Esophagus squamous epithelium (tissue), 5 donors: ENCODE data around the gene IGFL4. TPM values are rescaled to one million over a fixed set of nuclear protein-coding genes. Genes with fewer than 3 reads are reported as not detected.

Experiments used
- DNase-seq: peaks from one replicate; lab custom pipeline; 2025; lab: John Stamatoyannopoulos, UW
- H3K27ac ChIP-seq, 4 donors: fragments of 200-600 bp; sonication (generic); one replicate each; pipeline ENCODE4 v1.5.1; 2016 to 2019; ENCODE audit warnings: mild to moderate bottlenecking in 1 of 4
- H3K27me3 ChIP-seq, 4 donors: fragments of 200-600 bp; sonication (generic); 1 replicate in 3 of 4; 2 replicates in 1 of 4; pipeline versions ENCODE4 v1.5.1 to v1.6.0; 2017 to 2021; ENCODE audit warnings: antibody characterized with exemption in 1 of 4
- H3K36me3 ChIP-seq, 3 donors: fragments of 200-600 bp; sonication (generic); one replicate each; pipeline ENCODE4 v1.5.1; 2016 to 2019
- H3K4me1 ChIP-seq, 3 donors: fragments of 200-600 bp; sonication (generic); one replicate each; pipeline ENCODE4 v1.5.1; 2017 to 2019
- H3K4me3 ChIP-seq, 4 donors: fragments of 200-600 bp; sonication (generic); 1 replicate in 3 of 4; 2 replicates in 1 of 4; pipeline ENCODE4 v1.5.1; 2016 to 2019; ENCODE audit warnings: mild to moderate bottlenecking in 2 of 4, moderate library complexity in 1 of 4
- H3K9me3 ChIP-seq, 3 donors: fragments of 200-600 bp; sonication (generic); one replicate each; pipeline ENCODE4 v1.5.1; 2016 to 2019
- CTCF ChIP-seq, 6 experiments: fragments of 450-650 bp in 4 of 6; fragments of 200-600 bp in 2 of 6; sonication (generic) in 2 of 6; IDR thresholded peaks; one replicate each; pipeline ENCODE4 v1.5.1; 2016 to 2019; ENCODE audit warnings: antibody characterized with exemption in 6 of 6, mild to moderate bottlenecking in 4 of 6, moderate library complexity in 4 of 6
- POLR2A ChIP-seq, 4 donors: fragments of 450-650 bp; IDR thresholded peaks; one replicate each; pipeline ENCODE4 v1.6.1; 2017; ENCODE audit warnings: antibody characterized with exemption in 4 of 4, mild to moderate bottlenecking in 4 of 4, moderate library complexity in 3 of 4
- WGBS, 2 donors: methylation state at CpG; one replicate each; pipeline ENCODE4 v1.1.5; 2018; 5-methylcytosine and 5-hydroxymethylcytosine counted together
- intact Hi-C: fragments of 100-400 bp; cut with DNase I; formaldehyde crosslinking; loops from one replicate; pipeline ENCODE4 v1.15.0; 2022
- total RNA-seq, 4 donors: library from RNA; depleted of rRNA; stranded (reverse); fragments of >200 nt; gene quantifications; one replicate each; pipeline ENCODE4 v1.1.0, GENCODE V29; 2016
- donor health status: DM: yes; HTN: yes; CAD: no.

The IGFL4 gene
- total RNA-seq, 4 donors from 2014 or later = not detected

- H3K27ac ChIP-seq = no peak overlapping the region
- no peaks in the 10 kb centered on the region for H3K9me3 ChIP-seq
- WGBS, 2 donors = 63 to 69% methylated on average over 4 of the region's 4 CpGs
- DNase-seq = no peak
- H3K4me3 ChIP-seq = no peak overlapping the region
- TF ChIP-seq POLR2A (IDR thresholded peaks at IDR 0.05) = no peak
- no peak for TF ChIP-seq CTCF (IDR thresholded peaks at IDR 0.05)
- H3K27me3 ChIP-seq = peaks cover 0 to 62% (median 0%) of the 10 kb centered on the region in 4 donors
- H3K36me3 ChIP-seq = no peaks in the 10 kb centered on the region
- intact Hi-C loops = no loop called here
- peaks cover 0 to 10% (median 0%) of the 10 kb centered on the region in 3 donors for H3K4me1 ChIP-seq
These were observed 12.1 kb upstream of the IGFL4 start for GRCh38 chr19:46052896-46053295.

- Histone ChIP-seq H3K36me3 (no peaks in the 10 kb centered on the region), H3K4me3 (no peak overlapping the region), H3K27ac (no peak overlapping the region), H3K9me3 (no peaks in the 10 kb centered on the region), H3K27me3 (peaks cover 0 to 56% (median 0%) of the 10 kb centered on the region in 4 donors), H3K4me1 (peaks cover 0 to 6% (median 0%) of the 10 kb centered on the region in 3 donors)
- DNase-seq = no peak
- TF ChIP-seq CTCF (IDR thresholded peaks at IDR 0.05) (no peak), POLR2A (IDR thresholded peaks at IDR 0.05) (no peak)
- 27 to 33% methylated on average over 1 to 3 of the region's 7 CpGs for WGBS, 2 donors
- intact Hi-C loops = no loop called here
These were observed 8.8 kb upstream of the IGFL4 start for GRCh38 chr19:46049597-46049996.

GRCh38 chr19:46043519-46043918 lies 2.7 kb upstream of the IGFL4 start:
- DNase-seq = no peak
- 73 to 100% methylated on average over 1 of the region's 1 CpG for WGBS, 2 donors
- Histone ChIP-seq H3K27ac (no peak overlapping the region), H3K4me3 (no peak overlapping the region), H3K9me3 (no peaks in the 10 kb centered on the region), H3K36me3 (no peaks in the 10 kb centered on the region), H3K27me3 (peaks cover 0 to 73% (median 0%) of the 10 kb centered on the region in 4 donors), H3K4me1 (peaks cover 0 to 7% (median 0%) of the 10 kb centered on the region in 3 donors)
- intact Hi-C loops = no loop called here
- TF ChIP-seq POLR2A (IDR thresholded peaks at IDR 0.05) (no peak), CTCF (IDR thresholded peaks at IDR 0.05) (no peak)

GRCh38 chr19:46042252-46042883 lies 1.6 kb upstream of the IGFL4 start:
- Histone ChIP-seq H3K36me3 (no peaks in the 10 kb centered on the region), H3K4me3 (no peak overlapping the region), H3K4me1 (peaks cover 0 to 7% (median 0%) of the 10 kb centered on the region in 3 donors), H3K27me3 (peaks cover 0 to 71% (median 0%) of the 10 kb centered on the region in 4 donors), H3K9me3 (no peaks in the 10 kb centered on the region), H3K27ac (no peak overlapping the region)
- 57% methylated on average over 4 to 5 of the region's 5 CpGs for WGBS, 2 donors
- no peak for DNase-seq
- TF ChIP-seq POLR2A (IDR thresholded peaks at IDR 0.05) = no peak
- intact Hi-C loops = no loop called here

GRCh38 chr19:46040125-46040524 lies 677 bp downstream of the IGFL4 start:
- no peak for TF ChIP-seq CTCF (IDR thresholded peaks at IDR 0.05)
- TF ChIP-seq POLR2A (IDR thresholded peaks at IDR 0.05) = no peak
- Histone ChIP-seq H3K4me1 (peaks cover 0 to 7% (median 0%) of the 10 kb centered on the region in 3 donors), H3K9me3 (no peaks in the 10 kb centered on the region), H3K4me3 (no peak overlapping the region), H3K27ac (no peak overlapping the region), H3K36me3 (no peaks in the 10 kb centered on the region), H3K27me3 (peaks cover 0 to 66% (median 0%) of the 10 kb centered on the region in 4 donors)
- no peak for DNase-seq
- intact Hi-C loops = no loop called here
- WGBS, 2 donors = 71 to 90% methylated on average over 4 of the region's 6 CpGs
